ENCODE data around the gene TSPOAP1. TPM values are rescaled to one million over a fixed set of nuclear protein-coding genes. Genes with fewer than 3 reads are reported as not detected.

Gene TSPOAP1
- total RNA-seq, 4 donors from 2014 or later: 19.5 to 35.4 (median 22.1) TPM

DNA sequence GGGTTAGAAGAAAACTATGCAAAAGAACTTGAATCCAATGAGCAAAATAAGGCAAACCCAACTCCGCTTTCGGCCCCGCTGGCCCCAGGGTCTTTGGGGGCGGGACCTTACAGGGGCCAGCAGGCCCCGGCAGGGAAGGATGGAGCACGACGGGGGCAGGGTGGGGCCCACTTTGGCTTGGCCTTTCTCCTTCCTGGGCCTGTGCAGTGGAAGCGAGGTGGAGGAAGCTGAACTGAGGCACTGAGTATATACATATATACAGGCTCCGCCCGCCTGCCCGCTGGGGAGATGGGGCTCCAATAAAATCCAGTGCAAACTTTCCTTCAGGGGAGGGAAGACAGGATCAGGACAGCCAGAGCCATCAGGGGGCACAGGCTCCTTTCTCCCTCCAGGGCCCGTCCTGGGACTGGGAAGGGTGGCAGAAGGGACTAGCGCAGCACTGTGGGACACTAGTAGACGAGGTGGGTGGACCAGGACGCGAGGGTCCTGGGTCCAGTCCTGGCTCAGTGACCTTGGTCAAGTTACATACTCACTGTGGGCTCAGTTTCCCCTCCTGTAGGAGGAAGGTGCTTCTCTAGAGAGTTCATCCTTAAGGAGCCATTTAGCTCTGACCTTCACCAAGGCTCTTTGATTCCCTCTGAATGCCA lies 27.0 kb downstream of the TSPOAP1 start:
- intact Hi-C loops (cut with DNase I): no loop called here
- Histone ChIP-seq H3K9me3 (no peaks in the 10 kb centered on the region), H3K36me3 (no peaks in the 10 kb centered on the region), H3K4me1 (no peaks in the 10 kb centered on the region), H3K27ac (no peak overlapping the region), H3K27me3 (no peaks in the 10 kb centered on the region), H3K4me3 (replicated peaks in 1 of 3) (no peak overlapping the region)
- DNase-seq: no peak
- 81 to 88% methylated on average over 16 of the region's 16 CpGs for WGBS, 2 donors
- no peak for TF ChIP-seq POLR2A (IDR thresholded peaks at IDR 0.05)
- TF ChIP-seq, protein P1, sequence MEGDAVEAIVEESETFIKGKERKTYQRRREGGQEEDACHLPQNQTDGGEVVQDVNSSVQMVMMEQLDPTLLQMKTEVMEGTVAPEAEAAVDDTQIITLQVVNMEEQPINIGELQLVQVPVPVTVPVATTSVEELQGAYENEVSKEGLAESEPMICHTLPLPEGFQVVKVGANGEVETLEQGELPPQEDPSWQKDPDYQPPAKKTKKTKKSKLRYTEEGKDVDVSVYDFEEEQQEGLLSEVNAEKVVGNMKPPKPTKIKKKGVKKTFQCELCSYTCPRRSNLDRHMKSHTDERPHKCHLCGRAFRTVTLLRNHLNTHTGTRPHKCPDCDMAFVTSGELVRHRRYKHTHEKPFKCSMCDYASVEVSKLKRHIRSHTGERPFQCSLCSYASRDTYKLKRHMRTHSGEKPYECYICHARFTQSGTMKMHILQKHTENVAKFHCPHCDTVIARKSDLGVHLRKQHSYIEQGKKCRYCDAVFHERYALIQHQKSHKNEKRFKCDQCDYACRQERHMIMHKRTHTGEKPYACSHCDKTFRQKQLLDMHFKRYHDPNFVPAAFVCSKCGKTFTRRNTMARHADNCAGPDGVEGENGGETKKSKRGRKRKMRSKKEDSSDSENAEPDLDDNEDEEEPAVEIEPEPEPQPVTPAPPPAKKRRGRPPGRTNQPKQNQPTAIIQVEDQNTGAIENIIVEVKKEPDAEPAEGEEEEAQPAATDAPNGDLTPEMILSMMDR (IDR thresholded peaks at IDR 0.05): no peak

DNA sequence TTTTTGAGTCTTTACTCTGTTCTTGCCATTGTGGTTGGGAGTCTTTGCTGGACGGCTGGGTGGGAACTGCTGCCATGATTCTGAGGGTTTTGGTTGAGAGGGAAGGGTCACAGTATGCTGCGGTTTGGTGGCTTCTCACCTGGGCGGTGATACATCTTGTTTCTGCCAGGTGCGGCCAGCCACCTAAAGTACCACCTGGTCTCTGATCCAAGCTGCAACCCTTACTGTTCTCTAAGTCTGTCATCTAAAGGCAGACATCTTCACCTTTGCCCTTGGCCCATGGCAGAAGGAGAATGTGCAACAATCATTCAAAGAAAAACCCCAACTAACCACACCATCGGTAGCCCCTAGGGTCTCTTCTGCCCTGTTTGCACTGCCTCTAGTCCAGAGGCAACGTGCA lies 28.3 kb downstream of the TSPOAP1 start:
- Histone ChIP-seq H3K36me3 (no peaks in the 10 kb centered on the region), H3K9me3 (no peaks in the 10 kb centered on the region), H3K27me3 (no peaks in the 10 kb centered on the region), H3K4me3 (replicated peaks in 1 of 3) (no peak overlapping the region), H3K4me1 (no peaks in the 10 kb centered on the region), H3K27ac (no peak overlapping the region)
- TF ChIP-seq, protein P1 (IDR thresholded peaks at IDR 0.05): no peak
- TF ChIP-seq POLR2A (IDR thresholded peaks at IDR 0.05): no peak
- DNase-seq: no peak
- intact Hi-C loops (cut with DNase I): no loop called here
- WGBS, 2 donors: 76 to 89% methylated on average over 6 of the region's 6 CpGs

DNA sequence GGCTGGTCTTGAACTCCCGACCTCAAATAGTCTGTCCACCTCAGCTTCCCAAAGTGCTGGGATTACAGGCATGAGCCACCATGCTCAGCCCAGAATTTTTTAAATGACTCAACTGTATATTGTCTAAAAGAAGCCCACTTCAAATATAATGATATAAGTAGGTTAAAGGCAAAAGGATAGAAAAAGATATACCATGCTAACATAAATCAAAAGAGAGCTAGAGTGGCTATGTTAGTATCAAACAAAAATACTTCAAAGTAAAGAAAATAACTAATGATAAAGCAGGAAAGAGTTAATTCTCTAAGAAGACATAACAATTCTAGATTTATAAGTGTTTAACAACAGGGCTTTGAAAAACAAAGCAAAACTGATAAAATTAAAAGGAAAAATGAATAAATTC lies 34.6 kb downstream of the TSPOAP1 start:
- WGBS, 2 donors: 84 to 92% methylated on average over 1 of the region's 1 CpG
- TF ChIP-seq POLR2A (IDR thresholded peaks at IDR 0.05): no peak
- TF ChIP-seq, protein P1 (IDR thresholded peaks at IDR 0.05): no peak
- no peak overlapping the region for H3K4me3 ChIP-seq (replicated peaks in 1 of 3)
- no peaks in the 10 kb centered on the region for H3K36me3 ChIP-seq
- no peaks in the 10 kb centered on the region for H3K27me3 ChIP-seq
- no peak for DNase-seq
- H3K27ac ChIP-seq: no peak overlapping the region
- no peaks in the 10 kb centered on the region for H3K4me1 ChIP-seq
- H3K9me3 ChIP-seq: no peaks in the 10 kb centered on the region
- intact Hi-C loops (cut with DNase I): no loop called here

DNA sequence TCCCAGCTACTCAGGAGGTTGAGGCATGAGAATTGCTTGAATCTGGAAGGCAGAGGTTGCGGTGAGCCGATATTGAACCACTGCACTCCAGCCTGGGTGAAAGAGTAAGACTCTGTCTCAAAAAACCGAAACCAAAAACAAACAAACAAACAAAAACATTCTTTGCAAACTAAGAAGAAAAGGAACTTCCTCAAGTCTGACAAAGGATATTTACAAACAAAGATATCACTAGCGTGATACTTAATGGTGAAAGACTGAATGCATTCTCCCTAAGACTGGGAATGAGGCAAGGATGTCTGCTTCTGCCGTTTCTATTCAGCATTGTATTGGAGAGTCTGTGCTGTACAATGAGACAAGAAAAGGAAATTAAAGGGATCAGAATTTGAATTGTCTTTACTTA lies 37.3 kb downstream of the TSPOAP1 start:
- intact Hi-C loops (cut with DNase I): no loop called here

DNA sequence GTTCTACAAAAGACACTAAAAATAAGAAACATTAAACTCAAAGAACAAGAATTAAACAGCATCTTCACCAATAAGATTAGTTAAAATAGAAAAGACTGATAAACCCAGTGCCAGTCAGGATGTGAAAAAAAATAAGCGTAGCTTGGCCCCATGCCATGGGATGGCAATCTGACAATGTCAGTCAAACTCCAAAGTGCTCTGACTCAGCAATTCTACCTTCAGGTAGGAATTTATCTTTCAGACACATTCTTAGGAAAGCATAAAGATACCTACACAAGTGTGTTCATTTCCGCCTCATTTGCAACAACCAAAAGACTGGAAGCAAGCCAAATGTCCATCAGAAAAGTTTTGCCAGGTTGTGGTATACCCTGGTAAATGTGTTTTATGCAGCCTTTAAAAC lies 38.7 kb downstream of the TSPOAP1 start:
- Histone ChIP-seq H3K4me1 (no peaks in the 10 kb centered on the region), H3K27me3 (no peaks in the 10 kb centered on the region), H3K4me3 (replicated peaks in 1 of 3) (no peak overlapping the region), H3K36me3 (no peaks in the 10 kb centered on the region), H3K9me3 (no peaks in the 10 kb centered on the region), H3K27ac (no peak overlapping the region)
- DNase-seq: no peak
- no peak for TF ChIP-seq POLR2A (IDR thresholded peaks at IDR 0.05)
- TF ChIP-seq, protein P1 (IDR thresholded peaks at IDR 0.05): no peak
- WGBS, 2 donors: 30% methylated on average over 2 of the region's 2 CpGs
- intact Hi-C loops (cut with DNase I): no loop called here

More for the DNA sequence above, 37.3 kb downstream of the TSPOAP1 start:
- DNase-seq: no peak
- no peaks in the 10 kb centered on the region for H3K27me3 ChIP-seq
- H3K36me3 ChIP-seq: no peaks in the 10 kb centered on the region
- 76 to 79% methylated on average over 5 of the region's 5 CpGs for WGBS, 2 donors
- H3K27ac ChIP-seq: no peak overlapping the region
- TF ChIP-seq, protein P1 (IDR thresholded peaks at IDR 0.05): no peak
- no peak for TF ChIP-seq POLR2A (IDR thresholded peaks at IDR 0.05)
- H3K4me3 ChIP-seq (replicated peaks in 1 of 3): no peak overlapping the region
- H3K9me3 ChIP-seq: no peaks in the 10 kb centered on the region
- no peaks in the 10 kb centered on the region for H3K4me1 ChIP-seq
